Activated naive CD4-positive, alpha-beta T cell treated with anti-CD3 and anti-CD28 coated beads, Interleukin-2, amount 10 ng/mL, durations not matched to agents 7 days and 5 days (primary cell): Measurements from ENCODE around the gene ILDR1.

Experiments used
- CTCF ChIA-PET: fragments of 350-600 bp; sonication (Branson Sonifier 250); formaldehyde crosslinking; loops from one replicate; lab custom pipeline; 2021; ENCODE audit warnings: antibody characterized with exemption; lab: Charles Lee
- DNase-seq: peaks from one replicate; pipeline ENCODE4 v3.0.0-alpha.2; 2020
- H3K27ac Mint-ChIP-seq: one replicate; pipeline ENCODE4 v1.8.0; 2021; ENCODE audit warnings: mild to moderate bottlenecking, moderate library complexity, mixed read lengths
- H3K27me3 Mint-ChIP-seq: one replicate; pipeline ENCODE4 v1.8.0; 2021; ENCODE audit warnings: mild to moderate bottlenecking, mixed read lengths
- H3K36me3 Mint-ChIP-seq: one replicate; pipeline ENCODE4 v1.8.0; 2021; ENCODE audit warnings: mixed read lengths
- H3K4me1 Mint-ChIP-seq: one replicate; pipeline ENCODE4 v1.8.0; 2021; ENCODE audit warnings: mixed read lengths
- H3K4me3 Mint-ChIP-seq: one replicate; pipeline ENCODE4 v1.8.0; 2021; ENCODE audit warnings: mild to moderate bottlenecking, moderate library complexity, mixed read lengths
- H3K9me3 Mint-ChIP-seq: one replicate; pipeline ENCODE4 v1.8.0; 2021; ENCODE audit warnings: mixed read lengths

The ILDR1 gene

DNA sequence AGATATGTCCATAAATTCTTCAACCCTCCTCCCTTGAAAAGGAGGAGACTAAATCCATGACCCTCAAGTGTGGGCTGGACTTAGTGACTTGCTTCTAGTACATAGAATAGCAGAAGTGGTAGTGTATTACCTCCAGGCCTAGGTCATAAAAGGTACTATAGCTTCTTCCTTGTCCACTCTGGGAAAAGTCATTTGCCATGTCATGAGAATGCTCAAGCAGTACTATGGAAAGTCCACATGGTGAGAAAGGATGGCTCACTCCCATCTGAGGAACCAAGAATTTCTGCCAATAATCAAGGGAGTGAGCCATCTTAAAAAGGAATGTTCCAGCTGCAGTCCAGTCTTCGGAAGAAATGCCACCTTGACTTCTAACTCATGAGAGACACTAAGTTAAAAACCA is 10.5 kb upstream of the ILDR1 start:
- Mint-ChIP-seq H3K9me3 (peaks cover 16% of the 10 kb centered on the region), H3K4me1 (peaks cover 14% of the 10 kb centered on the region), H3K27me3 (no peaks in the 10 kb centered on the region), H3K36me3 (no peaks in the 10 kb centered on the region), H3K27ac (no peak overlapping the region), H3K4me3 (no peak overlapping the region)
- no peak for DNase-seq
- CTCF ChIA-PET = no interaction called here

DNA sequence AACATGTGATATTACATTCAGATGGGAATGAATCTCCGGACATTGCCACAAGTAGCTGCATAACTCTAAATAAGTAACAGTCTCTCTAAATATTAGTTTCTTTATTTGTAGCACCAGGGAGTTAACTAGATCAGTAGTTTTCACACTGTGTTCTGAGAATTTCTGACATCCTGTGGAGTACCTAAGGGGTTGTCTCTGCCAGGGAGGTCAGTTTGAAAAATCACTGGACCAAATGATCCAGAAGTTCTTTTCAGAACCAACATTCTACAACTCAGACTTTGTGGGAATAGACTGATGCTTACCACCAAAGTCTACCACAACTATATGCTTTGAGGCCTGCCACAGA is 9.0 kb upstream of the ILDR1 start:
- H3K27ac Mint-ChIP-seq = no peak overlapping the region
- H3K36me3 Mint-ChIP-seq = no peaks in the 10 kb centered on the region
- peaks cover 14% of the 10 kb centered on the region for H3K4me1 Mint-ChIP-seq
- H3K9me3 Mint-ChIP-seq = peaks cover 9% of the 10 kb centered on the region
- CTCF ChIA-PET = interaction anchor here (1.2 kb wide), 1 partner anchor 63 kb away, joined by 3 read pairs; no protein-coding TSS in a partner anchor
- H3K27me3 Mint-ChIP-seq = peaks cover 6% of the 10 kb centered on the region
- H3K4me3 Mint-ChIP-seq = no peak overlapping the region
- no peak for DNase-seq

DNA sequence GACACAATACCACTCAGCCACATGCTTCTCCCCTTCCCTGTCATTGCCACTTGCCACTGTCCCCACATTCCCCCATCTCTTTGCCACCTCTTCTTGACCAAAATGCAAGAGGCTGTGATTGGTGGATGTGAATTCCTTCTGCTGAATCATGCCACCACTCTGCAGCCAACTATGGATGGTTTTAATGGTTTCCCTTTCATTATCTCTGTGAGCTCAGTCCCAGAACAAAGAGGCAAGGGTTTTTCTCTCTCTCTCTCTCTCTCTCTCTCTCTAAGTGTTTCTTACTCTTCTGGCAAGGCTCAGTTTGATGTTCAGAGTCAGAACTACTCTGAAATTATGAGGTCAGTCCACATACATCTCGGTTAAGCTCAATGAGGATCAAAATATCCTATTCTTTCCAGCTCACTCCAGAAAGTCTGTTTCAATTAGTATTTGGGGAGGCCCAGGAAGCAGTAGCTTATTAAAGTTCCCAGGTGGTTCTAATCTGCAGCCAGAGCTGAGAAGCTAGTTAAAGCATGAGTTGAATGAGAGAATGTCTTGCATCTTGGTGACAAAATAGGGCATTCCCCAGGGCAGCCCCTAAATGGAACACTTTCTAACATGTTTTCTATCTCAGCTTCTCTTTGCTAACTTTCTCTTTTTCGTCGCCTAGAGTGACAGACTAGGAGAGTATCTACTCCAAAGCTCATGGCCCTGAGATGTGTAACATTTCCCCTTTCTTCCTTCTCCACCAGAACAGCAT is 8.5 kb upstream of the ILDR1 start:
- Mint-ChIP-seq H3K27me3 (peaks cover 9% of the 10 kb centered on the region), H3K4me1 (peaks cover 14% of the 10 kb centered on the region), H3K4me3 (no peak overlapping the region), H3K36me3 (no peaks in the 10 kb centered on the region), H3K9me3 (peaks cover 3% of the 10 kb centered on the region), H3K27ac (peak overlapping the region; percentile 30)
- DNase-seq = peak; percentile 39
- CTCF ChIA-PET = interaction anchor here (1.2 kb wide), 1 partner anchor 64 kb away, joined by 3 read pairs; no protein-coding TSS in a partner anchor

DNA sequence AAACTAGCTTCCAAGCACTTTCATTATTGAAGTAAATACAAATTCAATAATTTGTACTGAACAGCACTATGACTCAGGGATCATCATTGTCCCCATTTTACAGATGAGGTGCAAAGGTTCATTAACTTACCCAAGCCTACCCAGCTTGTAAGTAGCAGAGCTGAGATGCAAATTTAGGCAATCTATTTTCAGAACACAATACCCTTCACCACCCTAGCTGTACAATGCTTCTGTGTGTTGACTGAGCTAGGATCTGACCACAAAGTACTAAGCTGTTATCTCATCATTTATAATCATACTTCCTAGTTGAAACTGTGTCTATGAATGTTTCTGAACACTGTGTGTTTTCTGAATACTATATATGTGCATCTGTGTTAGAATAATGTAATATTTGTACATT is 3.2 kb upstream of the ILDR1 start:
- CTCF ChIA-PET = no interaction called here
- no peak overlapping the region for H3K27ac Mint-ChIP-seq
- no peak for DNase-seq
- peaks cover 40% of the 10 kb centered on the region for H3K27me3 Mint-ChIP-seq
- peaks cover 8% of the 10 kb centered on the region for H3K4me1 Mint-ChIP-seq
- no peaks in the 10 kb centered on the region for H3K9me3 Mint-ChIP-seq
- H3K4me3 Mint-ChIP-seq = no peak overlapping the region
- H3K36me3 Mint-ChIP-seq = no peaks in the 10 kb centered on the region

DNA sequence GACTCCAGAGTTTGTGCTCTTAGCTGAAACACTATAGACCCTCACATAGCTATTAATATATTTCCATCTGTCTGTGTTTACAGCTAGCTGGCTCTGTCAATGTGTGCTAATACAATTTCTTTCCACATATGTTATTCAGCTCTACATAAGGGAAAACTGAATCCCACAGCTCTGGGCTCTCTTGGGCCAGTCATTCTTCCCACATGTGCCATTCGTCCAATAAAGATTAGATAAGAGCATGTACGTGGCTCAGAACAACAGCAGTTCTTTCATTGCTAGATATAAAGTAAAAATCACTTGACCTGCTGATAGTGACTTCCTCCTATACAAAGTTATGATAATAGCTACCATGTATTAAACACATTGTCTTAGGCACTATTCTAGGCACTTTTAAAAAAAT is 2.8 kb upstream of the ILDR1 start:
- no peak overlapping the region for H3K4me3 Mint-ChIP-seq

DNA sequence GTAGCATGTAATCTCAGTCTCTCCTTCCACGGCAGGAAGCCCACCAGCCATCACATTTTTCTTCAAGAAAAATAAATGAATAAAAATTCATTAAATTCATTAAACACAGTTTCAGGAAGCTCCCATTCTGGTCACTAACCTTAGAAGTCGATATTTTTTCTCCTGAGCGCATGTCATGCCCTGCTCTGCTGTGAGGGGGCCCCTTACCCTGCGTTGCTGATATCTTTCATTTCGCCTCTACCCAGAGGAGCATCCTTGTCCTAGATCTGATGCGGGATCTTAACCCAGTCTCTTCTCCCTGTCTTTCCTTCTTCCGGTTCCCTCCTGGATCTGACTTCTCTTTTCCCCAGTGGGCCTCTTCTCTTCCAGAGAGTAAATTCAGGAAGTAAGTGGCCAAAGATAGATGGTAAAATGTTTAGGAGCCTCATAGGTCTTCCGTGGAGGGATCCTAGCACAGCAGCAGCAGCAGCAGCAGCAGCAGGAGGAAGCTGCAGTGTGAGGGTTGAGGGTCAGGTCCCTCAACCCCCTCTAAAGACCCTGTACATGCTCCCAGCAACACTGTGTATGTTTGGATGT is 1.4 kb upstream of the ILDR1 start:
- H3K27ac Mint-ChIP-seq = no peak overlapping the region
- peaks cover 48% of the 10 kb centered on the region for H3K27me3 Mint-ChIP-seq
- H3K4me1 Mint-ChIP-seq = peaks cover 4% of the 10 kb centered on the region
- no peaks in the 10 kb centered on the region for H3K9me3 Mint-ChIP-seq
- CTCF ChIA-PET = no interaction called here
- DNase-seq = no peak
- no peaks in the 10 kb centered on the region for H3K36me3 Mint-ChIP-seq
- H3K4me3 Mint-ChIP-seq = no peak overlapping the region

More for the DNA sequence above, 2.8 kb upstream of the ILDR1 start:
- CTCF ChIA-PET = no interaction called here
- Mint-ChIP-seq H3K27ac (no peak overlapping the region), H3K9me3 (no peaks in the 10 kb centered on the region), H3K27me3 (peaks cover 43% of the 10 kb centered on the region), H3K36me3 (no peaks in the 10 kb centered on the region), H3K4me1 (peaks cover 4% of the 10 kb centered on the region)
- no peak for DNase-seq

DNA sequence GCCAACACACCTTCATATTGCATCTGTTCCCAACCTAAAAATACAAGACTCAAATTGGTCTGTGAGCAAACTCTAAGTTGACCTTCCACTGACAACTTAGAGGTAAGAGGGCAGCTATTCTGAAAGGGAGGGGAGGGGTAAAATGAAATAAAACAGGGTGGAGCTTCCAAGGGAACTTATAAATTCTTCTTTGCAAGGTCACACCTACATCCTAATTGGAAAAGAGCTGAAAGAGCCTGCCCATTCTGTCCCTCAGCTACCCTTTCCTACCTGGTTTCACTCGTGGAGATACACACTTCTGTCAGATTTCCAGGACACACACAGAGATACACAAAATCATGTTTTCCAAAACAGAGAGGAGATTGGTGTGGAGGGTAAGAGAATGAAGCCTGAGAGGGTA is 1.0 kb downstream of the ILDR1 start:
- Mint-ChIP-seq H3K27ac (no peak overlapping the region), H3K27me3 (peaks cover 42% of the 10 kb centered on the region)
- CTCF ChIA-PET = no interaction called here

DNA sequence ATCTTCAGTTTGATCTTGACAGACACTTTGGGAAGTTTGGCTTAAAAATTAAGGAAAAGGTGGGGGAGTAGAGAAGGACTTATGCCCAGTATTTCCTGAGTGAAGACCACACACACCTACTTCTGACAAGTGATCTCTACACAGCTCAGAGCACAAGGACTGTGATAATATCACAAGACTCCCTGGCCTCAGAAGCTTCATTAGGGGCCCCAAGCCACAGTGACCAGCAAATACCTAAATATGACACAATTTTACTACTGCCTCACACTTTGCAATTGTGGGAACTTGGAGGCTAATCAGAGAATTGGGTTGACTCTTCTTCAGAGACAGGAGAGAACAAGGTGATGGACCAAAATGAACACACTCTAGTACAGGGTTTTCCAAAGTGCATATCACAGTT is 2.6 kb downstream of the ILDR1 start:
- no peak for DNase-seq
- Mint-ChIP-seq H3K9me3 (no peaks in the 10 kb centered on the region), H3K27me3 (peaks cover 40% of the 10 kb centered on the region), H3K36me3 (no peaks in the 10 kb centered on the region), H3K27ac (no peak overlapping the region), H3K4me1 (peaks cover 4% of the 10 kb centered on the region), H3K4me3 (no peak overlapping the region)
- CTCF ChIA-PET = no interaction called here

More for the DNA sequence above, 1.0 kb downstream of the ILDR1 start:
- no peak overlapping the region for H3K4me3 Mint-ChIP-seq
- H3K4me1 Mint-ChIP-seq = peaks cover 4% of the 10 kb centered on the region
- H3K9me3 Mint-ChIP-seq = no peaks in the 10 kb centered on the region
- no peak for DNase-seq
- H3K36me3 Mint-ChIP-seq = no peaks in the 10 kb centered on the region

DNA sequence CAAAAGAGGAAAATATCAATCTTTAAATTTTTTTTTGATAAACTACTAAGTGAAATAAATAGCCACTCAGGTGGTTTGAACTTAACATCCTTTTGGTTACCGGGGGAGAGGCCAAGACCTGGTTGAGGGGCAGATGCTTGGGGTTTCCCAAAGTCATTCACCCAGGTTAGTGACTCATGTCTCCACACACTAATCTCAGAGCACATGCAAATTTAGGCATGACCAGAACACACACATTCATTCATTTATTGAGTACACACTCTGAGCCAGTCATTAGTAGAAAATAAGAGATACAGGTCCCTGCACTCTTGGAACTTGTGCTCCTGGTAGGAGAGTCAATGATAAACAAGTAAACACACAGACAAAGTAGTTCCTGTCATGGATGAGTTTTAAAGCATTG is 7.3 kb downstream of the ILDR1 start:
- no peak for DNase-seq
- H3K4me3 Mint-ChIP-seq = no peak overlapping the region
- no peaks in the 10 kb centered on the region for H3K4me1 Mint-ChIP-seq
- no peaks in the 10 kb centered on the region for H3K9me3 Mint-ChIP-seq
- no peaks in the 10 kb centered on the region for H3K36me3 Mint-ChIP-seq
- no peak overlapping the region for H3K27ac Mint-ChIP-seq
- CTCF ChIA-PET = no interaction called here
- H3K27me3 Mint-ChIP-seq = peaks cover 21% of the 10 kb centered on the region

DNA sequence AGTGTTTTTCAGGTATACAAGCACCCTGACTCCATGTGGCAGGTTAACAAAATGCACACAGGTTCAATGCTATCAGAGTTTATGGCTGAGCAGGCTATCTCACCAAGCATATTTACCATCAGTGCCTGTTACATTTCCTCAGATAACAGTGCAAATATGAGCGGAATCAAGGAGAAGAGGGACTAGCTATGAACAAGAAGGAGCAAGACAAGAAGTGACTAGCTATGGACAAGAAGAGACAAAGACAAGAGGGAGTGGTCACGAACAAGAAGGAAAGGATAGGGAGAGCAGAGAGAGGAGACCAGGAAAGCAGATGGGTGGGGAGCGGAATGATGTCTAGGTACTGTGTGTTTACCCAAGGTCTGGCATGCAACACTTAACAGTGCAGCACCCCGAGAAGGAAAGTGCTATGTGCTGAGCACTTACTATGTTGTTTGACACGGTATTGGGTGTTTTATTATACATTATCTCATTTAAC is 8.6 kb downstream of the ILDR1 start:
- H3K36me3 Mint-ChIP-seq = no peaks in the 10 kb centered on the region
- no peaks in the 10 kb centered on the region for H3K9me3 Mint-ChIP-seq
- no peak overlapping the region for H3K4me3 Mint-ChIP-seq
- H3K27ac Mint-ChIP-seq = no peak overlapping the region
- DNase-seq = no peak
- H3K27me3 Mint-ChIP-seq = peaks cover 21% of the 10 kb centered on the region
- CTCF ChIA-PET = no interaction called here
- no peaks in the 10 kb centered on the region for H3K4me1 Mint-ChIP-seq

DNA sequence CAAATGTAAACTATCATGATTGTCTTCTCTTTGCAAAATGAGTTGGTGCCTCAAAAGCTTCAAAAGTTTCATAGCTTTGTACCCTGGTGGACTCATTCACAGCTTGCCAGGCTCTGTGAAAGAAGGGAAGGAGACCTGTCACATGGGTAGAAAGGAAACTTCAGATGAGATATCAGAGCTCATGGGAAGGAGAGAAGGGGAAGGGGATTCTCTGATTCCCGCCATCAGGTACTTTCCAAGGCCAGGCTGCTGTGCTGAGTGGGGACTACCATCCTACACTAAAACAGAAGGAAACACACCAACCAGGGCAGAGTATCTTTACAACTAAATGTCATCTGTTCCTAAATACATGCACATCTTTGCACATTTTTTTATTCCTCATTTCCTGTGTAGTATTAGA is 9.2 kb downstream of the ILDR1 start:
- no peaks in the 10 kb centered on the region for H3K4me1 Mint-ChIP-seq
- DNase-seq = no peak
- H3K27ac Mint-ChIP-seq = no peak overlapping the region
- no peak overlapping the region for H3K4me3 Mint-ChIP-seq
- H3K9me3 Mint-ChIP-seq = no peaks in the 10 kb centered on the region
- CTCF ChIA-PET = no interaction called here
- peaks cover 22% of the 10 kb centered on the region for H3K27me3 Mint-ChIP-seq
- H3K36me3 Mint-ChIP-seq = no peaks in the 10 kb centered on the region

DNA sequence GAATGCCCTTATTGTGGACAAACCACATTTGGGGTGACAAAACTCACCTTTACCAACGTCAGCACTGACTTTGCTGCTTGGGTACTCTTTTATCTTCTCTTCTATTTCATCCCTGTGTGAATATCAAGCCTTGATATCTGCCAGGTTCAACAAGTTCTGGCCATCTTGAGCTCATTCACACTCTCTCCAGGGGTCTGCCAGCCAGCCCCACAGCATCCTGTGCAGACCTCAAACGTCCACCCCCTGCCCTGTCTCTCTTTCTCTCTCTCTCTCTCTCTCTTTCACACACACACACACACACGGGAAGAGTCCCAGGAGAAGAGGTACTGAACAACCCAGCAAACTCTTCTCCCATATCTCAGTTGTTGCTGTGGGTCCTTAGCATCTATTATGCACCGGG is 10.7 kb downstream of the ILDR1 start:
- Mint-ChIP-seq H3K9me3 (no peaks in the 10 kb centered on the region), H3K27ac (no peak overlapping the region), H3K27me3 (peaks cover 26% of the 10 kb centered on the region), H3K36me3 (no peaks in the 10 kb centered on the region), H3K4me1 (no peaks in the 10 kb centered on the region), H3K4me3 (no peak overlapping the region)
- CTCF ChIA-PET = no interaction called here
- no peak for DNase-seq

DNA sequence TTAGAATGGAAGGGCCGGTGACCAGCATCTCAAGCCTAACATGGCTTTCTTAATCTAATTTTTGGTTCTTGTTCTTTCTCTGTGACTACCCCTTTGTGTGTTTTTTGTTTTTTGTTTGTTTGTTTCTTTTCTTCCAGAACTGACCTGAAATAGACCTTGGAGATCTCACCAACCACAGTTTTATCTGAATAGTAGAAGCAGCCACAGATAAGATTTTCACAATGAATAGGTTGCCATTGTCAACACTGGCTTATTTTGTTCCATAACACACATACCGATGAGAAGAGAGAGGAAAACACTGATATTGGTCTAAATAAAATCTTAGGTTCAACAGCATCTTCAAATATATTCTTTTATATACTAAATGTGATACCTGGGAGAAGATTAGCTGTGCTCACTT is 11.5 kb downstream of the ILDR1 start:
- Mint-ChIP-seq H3K4me3 (no peak overlapping the region), H3K36me3 (no peaks in the 10 kb centered on the region), H3K27me3 (peaks cover 31% of the 10 kb centered on the region), H3K9me3 (no peaks in the 10 kb centered on the region), H3K27ac (no peak overlapping the region), H3K4me1 (no peaks in the 10 kb centered on the region)
- no peak for DNase-seq
- CTCF ChIA-PET = interaction anchor here (2.2 kb wide), 1 partner anchor 14 kb away, joined by 6 read pairs; no protein-coding TSS in a partner anchor

DNA sequence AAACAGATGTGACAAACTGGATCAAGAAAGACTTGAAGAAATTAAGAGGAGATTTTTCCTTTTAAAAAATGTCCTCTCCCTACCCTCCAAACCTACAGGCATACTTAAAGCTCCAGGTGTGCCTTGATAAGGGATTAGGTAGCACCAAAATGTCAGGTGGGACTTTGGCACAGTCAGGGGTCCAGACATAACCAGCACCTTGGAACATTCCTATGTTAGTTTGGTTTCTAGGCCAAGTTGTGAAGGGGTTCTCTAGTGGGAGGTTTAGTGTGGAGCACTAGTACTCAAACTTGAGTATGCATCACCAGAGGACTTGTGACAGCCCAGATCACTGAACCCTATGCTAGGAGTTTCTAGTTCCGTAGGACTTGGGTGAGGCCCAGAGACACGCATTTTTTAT is 13.9 kb downstream of the ILDR1 start:
- Mint-ChIP-seq H3K4me3 (no peak overlapping the region), H3K36me3 (no peaks in the 10 kb centered on the region), H3K4me1 (peaks cover 2% of the 10 kb centered on the region), H3K27me3 (peaks cover 43% of the 10 kb centered on the region), H3K27ac (no peak overlapping the region), H3K9me3 (no peaks in the 10 kb centered on the region)
- CTCF ChIA-PET = no interaction called here
- no peak for DNase-seq

DNA sequence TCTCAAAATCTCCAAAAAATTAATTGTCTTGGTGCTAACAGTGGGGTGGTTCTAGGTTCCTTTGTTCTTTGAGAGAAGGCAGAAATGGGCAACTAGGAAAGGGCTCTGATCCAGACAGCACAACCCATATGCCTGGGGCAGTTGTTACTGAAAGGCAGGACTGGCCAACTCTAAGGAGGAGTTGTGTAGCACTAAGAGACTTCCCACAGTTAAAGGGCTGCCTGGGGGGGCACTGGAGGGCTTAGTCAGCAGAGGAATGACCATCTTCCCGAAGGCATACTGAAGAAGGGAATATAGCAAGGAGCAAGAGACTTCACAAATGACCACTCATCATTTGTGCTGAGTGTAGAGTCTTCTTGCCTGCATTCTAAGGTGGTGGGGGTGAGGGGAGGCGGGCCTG is 15.8 kb downstream of the ILDR1 start:
- CTCF ChIA-PET = interaction anchor here (1.7 kb wide), 1 partner anchor 11 kb away, joined by 5 read pairs; no protein-coding TSS in a partner anchor
- H3K27ac Mint-ChIP-seq = no peak overlapping the region
- H3K4me3 Mint-ChIP-seq = no peak overlapping the region
- H3K9me3 Mint-ChIP-seq = no peaks in the 10 kb centered on the region
- H3K36me3 Mint-ChIP-seq = no peaks in the 10 kb centered on the region
- H3K4me1 Mint-ChIP-seq = peaks cover 2% of the 10 kb centered on the region
- no peak for DNase-seq
- H3K27me3 Mint-ChIP-seq = peaks cover 36% of the 10 kb centered on the region
